Esophagus squamous epithelium (tissue), 5 donors: ENCODE results near the gene AMER3. TPM values are rescaled to one million over a fixed set of nuclear protein-coding genes. Genes with fewer than 3 reads are reported as not detected.
"Not testable (repeated sequence)": the region's sequence is repeated elsewhere in the genome, so short reads cannot be mapped to it uniquely, and the experiment has no call there.

ENCODE experiments used
- DNase-seq: peaks from one replicate; lab custom pipeline; 2025; lab: John Stamatoyannopoulos, UW
- H3K27ac ChIP-seq, 4 donors: fragments of 200-600 bp; sonication (generic); one replicate each; pipeline ENCODE4 v1.5.1; 2016 to 2019; ENCODE audit warnings: mild to moderate bottlenecking in 1 of 4
- H3K27me3 ChIP-seq, 4 donors: fragments of 200-600 bp; sonication (generic); 1 replicate in 3 of 4; 2 replicates in 1 of 4; pipeline versions ENCODE4 v1.5.1 to v1.6.0; 2017 to 2021; ENCODE audit warnings: antibody characterized with exemption in 1 of 4
- H3K36me3 ChIP-seq, 3 donors: fragments of 200-600 bp; sonication (generic); one replicate each; pipeline ENCODE4 v1.5.1; 2016 to 2019
- H3K4me1 ChIP-seq, 3 donors: fragments of 200-600 bp; sonication (generic); one replicate each; pipeline ENCODE4 v1.5.1; 2017 to 2019
- H3K4me3 ChIP-seq, 4 donors: fragments of 200-600 bp; sonication (generic); 1 replicate in 3 of 4; 2 replicates in 1 of 4; pipeline ENCODE4 v1.5.1; 2016 to 2019; ENCODE audit warnings: mild to moderate bottlenecking in 2 of 4, moderate library complexity in 1 of 4
- H3K9me3 ChIP-seq, 3 donors: fragments of 200-600 bp; sonication (generic); one replicate each; pipeline ENCODE4 v1.5.1; 2016 to 2019
- POLR2A ChIP-seq, 4 donors: fragments of 450-650 bp; IDR thresholded peaks; one replicate each; pipeline ENCODE4 v1.6.1; 2017; ENCODE audit warnings: antibody characterized with exemption in 4 of 4, mild to moderate bottlenecking in 4 of 4, moderate library complexity in 3 of 4
- whole genome bisulfite sequencing, 2 donors: methylation state at CpG; one replicate each; pipeline ENCODE4 v1.1.5; 2018; 5-methylcytosine and 5-hydroxymethylcytosine counted together
- intact Hi-C: fragments of 100-400 bp; cut with DNase I; formaldehyde crosslinking; loops from one replicate; pipeline ENCODE4 v1.15.0; 2022
- total RNA-seq, 4 donors: library from RNA; depleted of rRNA; stranded (reverse); fragments of >200 nt; gene quantifications; one replicate each; pipeline ENCODE4 v1.1.0, GENCODE V29; 2016
- TF ChIP-seq, protein P1 (sequence below), 6 experiments: fragments of 450-650 bp in 4 of 6; fragments of 200-600 bp in 2 of 6; sonication (generic) in 2 of 6; IDR thresholded peaks; one replicate each; pipeline ENCODE4 v1.5.1; 2016 to 2019; ENCODE audit warnings: antibody characterized with exemption in 6 of 6, mild to moderate bottlenecking in 4 of 6, moderate library complexity in 4 of 6
- donor health status: DM: yes; HTN: yes; CAD: no.

Gene AMER3, protein sequence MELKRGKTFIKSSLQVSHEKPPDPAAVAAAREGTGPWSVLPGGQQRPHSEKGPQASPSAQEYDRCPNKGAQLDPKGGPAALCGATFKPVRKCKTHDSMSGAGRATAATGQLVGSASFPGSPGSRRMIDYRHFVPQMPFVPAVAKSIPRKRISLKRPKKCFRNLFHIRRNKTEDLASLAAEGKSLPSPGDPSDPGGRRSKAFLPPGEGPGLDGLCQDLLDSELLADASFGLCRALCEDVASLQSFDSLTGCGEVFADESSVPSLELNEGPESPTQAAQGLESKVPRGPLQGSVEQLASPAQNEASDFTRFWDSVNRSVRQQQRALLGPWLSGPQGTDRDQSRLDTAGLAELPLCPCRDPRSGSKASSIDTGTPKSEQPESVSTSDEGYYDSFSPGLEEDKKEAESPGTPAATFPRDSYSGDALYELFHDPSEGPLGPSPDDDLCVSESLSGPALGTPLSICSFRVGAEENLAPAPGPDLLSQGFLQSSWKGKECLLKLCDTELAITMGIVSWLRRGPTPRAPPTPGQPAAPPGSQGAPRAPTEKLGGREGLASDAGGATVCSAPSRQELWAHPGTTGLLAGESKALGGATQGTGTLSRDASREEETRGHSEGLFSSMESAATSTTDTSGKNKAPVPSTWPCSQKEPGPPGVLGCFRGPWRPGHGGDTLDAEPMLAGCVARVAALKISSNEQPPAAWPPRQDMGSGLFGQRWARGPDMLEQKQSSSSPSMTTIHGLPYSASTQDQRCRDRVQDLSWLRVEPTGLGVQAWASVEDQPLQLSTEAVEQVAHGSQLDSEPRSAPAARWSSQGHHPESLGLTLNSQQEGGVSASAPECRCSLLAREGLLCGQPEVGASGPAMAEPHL
- not detected for total RNA-seq

DNA sequence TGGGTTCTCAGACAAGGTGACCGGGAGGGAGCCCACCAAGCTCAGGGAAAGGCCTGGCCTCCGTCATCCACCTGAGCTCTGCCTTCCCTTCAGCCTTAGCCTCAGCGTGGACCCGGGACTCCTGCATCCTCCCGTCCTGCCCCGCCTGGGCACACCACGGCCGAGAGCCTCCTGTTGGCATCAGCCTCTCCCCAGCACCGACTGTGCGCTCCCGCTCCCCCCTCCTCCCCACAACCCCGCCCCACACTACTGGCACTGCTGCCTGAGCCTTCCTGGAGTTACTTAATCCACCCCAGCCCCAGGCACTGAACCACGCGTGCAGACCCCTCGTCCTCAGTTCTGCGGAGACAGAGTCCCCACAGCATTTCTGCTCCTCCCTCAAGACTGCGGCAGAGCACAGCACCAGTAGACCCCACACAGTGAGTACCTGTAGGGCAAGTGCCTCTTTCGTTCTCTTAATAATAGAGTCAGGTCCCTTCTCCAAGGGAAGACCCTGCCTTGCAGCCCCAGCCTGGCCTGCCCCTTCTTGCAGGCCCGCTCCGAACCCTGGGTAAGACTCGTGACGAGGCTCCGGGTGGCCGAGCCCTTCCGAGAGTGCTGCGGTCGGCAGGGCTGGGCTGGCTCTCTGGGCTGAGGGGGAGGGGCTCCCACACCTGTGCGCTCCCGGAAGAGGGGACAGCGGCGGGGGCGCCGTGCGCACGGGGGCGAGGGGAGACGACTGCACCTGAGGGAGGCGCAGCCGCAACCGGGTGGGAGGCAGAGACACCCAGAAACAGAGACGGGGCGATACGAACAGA, at the start of gene AMER3:
Gene AMER3, plus strand, starts transcription at position 285 of the 797 bp plus-strand sequence. CDS start 6,533 bp downstream, outside the sequence.
- H3K27me3 ChIP-seq: peaks cover 3 to 81% (median 15%) of the 10 kb centered on the region in 4 donors
- H3K4me1 ChIP-seq: peaks cover 3 to 13% (median 7%) of the 10 kb centered on the region in 3 donors
- no peaks in the 10 kb centered on the region for H3K9me3 ChIP-seq
- no peak for DNase-seq
- peak within 1 kb of the TSS in 3 of 4 donors; percentile 30 to 52 (median 32) for H3K4me3 ChIP-seq
- no peaks in the 10 kb centered on the region for H3K36me3 ChIP-seq
- no peak for TF ChIP-seq POLR2A (IDR thresholded peaks at IDR 0.05)
- TF ChIP-seq, protein P1, sequence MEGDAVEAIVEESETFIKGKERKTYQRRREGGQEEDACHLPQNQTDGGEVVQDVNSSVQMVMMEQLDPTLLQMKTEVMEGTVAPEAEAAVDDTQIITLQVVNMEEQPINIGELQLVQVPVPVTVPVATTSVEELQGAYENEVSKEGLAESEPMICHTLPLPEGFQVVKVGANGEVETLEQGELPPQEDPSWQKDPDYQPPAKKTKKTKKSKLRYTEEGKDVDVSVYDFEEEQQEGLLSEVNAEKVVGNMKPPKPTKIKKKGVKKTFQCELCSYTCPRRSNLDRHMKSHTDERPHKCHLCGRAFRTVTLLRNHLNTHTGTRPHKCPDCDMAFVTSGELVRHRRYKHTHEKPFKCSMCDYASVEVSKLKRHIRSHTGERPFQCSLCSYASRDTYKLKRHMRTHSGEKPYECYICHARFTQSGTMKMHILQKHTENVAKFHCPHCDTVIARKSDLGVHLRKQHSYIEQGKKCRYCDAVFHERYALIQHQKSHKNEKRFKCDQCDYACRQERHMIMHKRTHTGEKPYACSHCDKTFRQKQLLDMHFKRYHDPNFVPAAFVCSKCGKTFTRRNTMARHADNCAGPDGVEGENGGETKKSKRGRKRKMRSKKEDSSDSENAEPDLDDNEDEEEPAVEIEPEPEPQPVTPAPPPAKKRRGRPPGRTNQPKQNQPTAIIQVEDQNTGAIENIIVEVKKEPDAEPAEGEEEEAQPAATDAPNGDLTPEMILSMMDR (IDR thresholded peaks at IDR 0.05): no peak
- no peak within 1 kb of the TSS for H3K27ac ChIP-seq
- intact Hi-C loops: no loop called here
- WGBS, 2 donors: 6 to 9% methylated on average over 4 to 12 of the region's 43 CpGs

DNA sequence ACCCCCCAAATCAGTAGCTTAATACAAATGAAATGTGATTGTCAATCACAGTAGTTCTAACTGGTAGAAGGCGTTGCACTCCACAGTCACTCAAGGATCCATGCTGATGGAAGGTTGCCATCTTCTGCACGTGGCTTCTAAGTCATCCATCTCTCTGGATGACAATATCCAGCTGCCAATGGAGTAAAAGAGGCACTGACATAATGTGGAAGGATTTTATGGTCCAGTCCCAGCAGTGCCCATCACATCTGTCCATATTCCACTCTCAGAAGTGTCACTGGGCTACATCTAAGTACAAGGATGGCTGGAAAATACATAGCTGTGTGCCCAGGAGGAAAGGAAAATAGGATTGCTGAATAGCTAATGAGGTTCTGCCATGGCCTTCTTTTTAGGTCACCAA, 40.5 kb upstream of the AMER3 start:
- WGBS, 2 donors: no CpG with 5 or more reads among the region's 2 CpGs
- H3K4me3 ChIP-seq, H3K9me3 ChIP-seq, intact Hi-C loops, H3K27me3 ChIP-seq, H3K36me3 ChIP-seq, DNase-seq, H3K4me1 ChIP-seq, H3K27ac ChIP-seq: not testable (repeated sequence)

DNA sequence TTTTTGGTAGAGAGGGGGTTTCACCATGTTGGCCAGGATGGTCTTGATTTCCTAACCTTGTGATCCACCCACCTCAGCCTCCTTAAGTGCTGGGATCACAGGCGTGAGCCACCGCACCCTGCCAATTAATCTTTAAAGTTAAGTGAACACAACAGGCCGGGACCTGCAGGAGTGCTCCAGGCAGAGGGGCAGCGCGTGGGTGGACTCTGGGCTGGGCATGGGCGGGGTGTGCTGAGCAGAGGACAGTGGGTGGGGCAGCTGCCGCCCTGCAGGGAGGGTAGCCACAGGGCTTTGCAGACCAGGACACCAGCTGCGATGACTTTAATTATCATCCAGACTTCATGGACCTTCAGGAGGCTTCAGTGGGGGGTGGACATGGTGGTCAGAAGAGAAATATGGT, 35.3 kb upstream of the AMER3 start:
- Histone ChIP-seq H3K4me1 (peaks cover 0 to 4% (median 0%) of the 10 kb centered on the region in 3 donors), H3K27me3 (peaks cover 0 to 22% (median 0%) of the 10 kb centered on the region in 4 donors), H3K36me3 (no peaks in the 10 kb centered on the region), H3K27ac (no peak overlapping the region), H3K9me3 (no peaks in the 10 kb centered on the region), H3K4me3 (no peak overlapping the region)
- WGBS, 2 donors: 51 to 73% methylated on average over 3 to 4 of the region's 8 CpGs
- intact Hi-C loops: no loop called here
- no peak for TF ChIP-seq POLR2A (IDR thresholded peaks at IDR 0.05)
- TF ChIP-seq, protein P1 (IDR thresholded peaks at IDR 0.05): no peak
- no peak for DNase-seq

DNA sequence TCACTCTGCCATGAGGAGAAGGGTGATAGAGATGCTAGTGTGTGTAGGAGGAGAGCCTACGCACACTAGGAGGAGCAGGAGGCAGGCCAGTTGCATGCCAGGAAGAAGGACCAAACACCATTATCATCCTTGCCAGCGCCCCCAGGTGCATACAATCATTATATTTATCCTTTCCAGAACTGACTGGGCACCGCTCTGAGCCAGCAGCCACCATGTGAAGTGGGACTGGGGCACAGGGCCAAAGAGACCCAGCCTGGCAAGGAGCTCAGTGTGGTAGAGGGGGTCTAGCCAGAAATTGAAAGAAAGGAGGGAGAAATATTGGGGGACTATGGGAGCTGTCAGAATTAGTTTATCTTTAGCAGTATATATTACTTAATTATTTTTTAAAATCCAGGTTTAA, 34.8 kb upstream of the AMER3 start:
- no peak overlapping the region for H3K4me3 ChIP-seq
- H3K9me3 ChIP-seq: no peaks in the 10 kb centered on the region
- intact Hi-C loops: no loop called here
- DNase-seq: no peak
- H3K27ac ChIP-seq: no peak overlapping the region
- TF ChIP-seq POLR2A (IDR thresholded peaks at IDR 0.05): no peak
- TF ChIP-seq, protein P1 (IDR thresholded peaks at IDR 0.05): no peak
- WGBS, 2 donors: 70 to 72% methylated on average over 3 of the region's 3 CpGs
- H3K4me1 ChIP-seq: peaks cover 0 to 4% (median 0%) of the 10 kb centered on the region in 3 donors
- H3K36me3 ChIP-seq: no peaks in the 10 kb centered on the region
- H3K27me3 ChIP-seq: peaks cover 0 to 25% (median 0%) of the 10 kb centered on the region in 4 donors

DNA sequence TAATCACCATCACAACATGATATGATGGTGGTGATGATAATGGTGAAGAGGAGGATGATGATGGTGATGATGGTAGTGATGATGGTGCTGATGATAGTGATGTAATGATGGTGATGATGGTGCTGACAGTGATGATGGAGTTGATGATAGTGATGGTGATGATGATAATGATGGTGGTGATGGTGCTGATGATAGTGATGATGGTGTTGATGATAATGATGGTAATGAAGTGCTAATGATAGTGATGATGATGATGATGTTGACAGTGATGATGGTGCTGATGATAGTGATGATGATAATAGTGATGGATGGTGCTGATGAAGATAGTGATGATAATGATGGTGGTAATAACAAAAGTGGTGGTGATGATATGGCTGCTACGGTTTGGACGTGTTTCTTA, 30.9 kb upstream of the AMER3 start:
- no peaks in the 10 kb centered on the region for H3K9me3 ChIP-seq
- intact Hi-C loops: no loop called here
- 88 to 91% methylated on average over 2 of the region's 2 CpGs for WGBS, 2 donors
- peaks cover 0 to 45% (median 0%) of the 10 kb centered on the region in 4 donors for H3K27me3 ChIP-seq
- H3K27ac ChIP-seq: no peak overlapping the region
- H3K36me3 ChIP-seq: no peaks in the 10 kb centered on the region
- no peak for DNase-seq
- H3K4me3 ChIP-seq: no peak overlapping the region
- peaks cover 14 to 23% (median 15%) of the 10 kb centered on the region in 3 donors for H3K4me1 ChIP-seq
- TF ChIP-seq, protein P1 (IDR thresholded peaks at IDR 0.05): no peak
- no peak for TF ChIP-seq POLR2A (IDR thresholded peaks at IDR 0.05)
